ENCODE data around the gene ANGPTL2.

The ANGPTL2 gene

DNA sequence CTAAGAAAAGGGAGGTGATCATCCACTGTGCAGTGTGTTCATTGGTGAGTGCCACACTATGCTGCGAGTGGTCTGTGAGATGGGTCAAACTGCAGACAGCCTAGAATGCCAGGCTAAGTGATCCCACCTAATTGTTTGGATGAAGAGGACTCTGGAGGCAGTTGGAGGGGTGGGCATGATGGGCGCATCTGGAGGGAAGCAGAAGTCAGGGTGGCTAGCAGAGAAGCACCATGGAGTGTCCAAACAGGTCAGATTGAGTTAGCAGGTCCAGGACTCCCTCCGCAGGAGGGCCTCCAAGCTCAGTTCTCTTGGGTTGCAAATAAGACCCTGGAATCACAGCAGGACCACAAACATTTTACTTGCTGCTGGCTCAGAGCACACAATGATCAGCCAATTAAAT, 19.9 kb upstream of the ANGPTL2 start:
- TF ChIP-seq, protein P1, sequence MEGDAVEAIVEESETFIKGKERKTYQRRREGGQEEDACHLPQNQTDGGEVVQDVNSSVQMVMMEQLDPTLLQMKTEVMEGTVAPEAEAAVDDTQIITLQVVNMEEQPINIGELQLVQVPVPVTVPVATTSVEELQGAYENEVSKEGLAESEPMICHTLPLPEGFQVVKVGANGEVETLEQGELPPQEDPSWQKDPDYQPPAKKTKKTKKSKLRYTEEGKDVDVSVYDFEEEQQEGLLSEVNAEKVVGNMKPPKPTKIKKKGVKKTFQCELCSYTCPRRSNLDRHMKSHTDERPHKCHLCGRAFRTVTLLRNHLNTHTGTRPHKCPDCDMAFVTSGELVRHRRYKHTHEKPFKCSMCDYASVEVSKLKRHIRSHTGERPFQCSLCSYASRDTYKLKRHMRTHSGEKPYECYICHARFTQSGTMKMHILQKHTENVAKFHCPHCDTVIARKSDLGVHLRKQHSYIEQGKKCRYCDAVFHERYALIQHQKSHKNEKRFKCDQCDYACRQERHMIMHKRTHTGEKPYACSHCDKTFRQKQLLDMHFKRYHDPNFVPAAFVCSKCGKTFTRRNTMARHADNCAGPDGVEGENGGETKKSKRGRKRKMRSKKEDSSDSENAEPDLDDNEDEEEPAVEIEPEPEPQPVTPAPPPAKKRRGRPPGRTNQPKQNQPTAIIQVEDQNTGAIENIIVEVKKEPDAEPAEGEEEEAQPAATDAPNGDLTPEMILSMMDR (IDR thresholded peaks at IDR 0.05): no peak

DNA sequence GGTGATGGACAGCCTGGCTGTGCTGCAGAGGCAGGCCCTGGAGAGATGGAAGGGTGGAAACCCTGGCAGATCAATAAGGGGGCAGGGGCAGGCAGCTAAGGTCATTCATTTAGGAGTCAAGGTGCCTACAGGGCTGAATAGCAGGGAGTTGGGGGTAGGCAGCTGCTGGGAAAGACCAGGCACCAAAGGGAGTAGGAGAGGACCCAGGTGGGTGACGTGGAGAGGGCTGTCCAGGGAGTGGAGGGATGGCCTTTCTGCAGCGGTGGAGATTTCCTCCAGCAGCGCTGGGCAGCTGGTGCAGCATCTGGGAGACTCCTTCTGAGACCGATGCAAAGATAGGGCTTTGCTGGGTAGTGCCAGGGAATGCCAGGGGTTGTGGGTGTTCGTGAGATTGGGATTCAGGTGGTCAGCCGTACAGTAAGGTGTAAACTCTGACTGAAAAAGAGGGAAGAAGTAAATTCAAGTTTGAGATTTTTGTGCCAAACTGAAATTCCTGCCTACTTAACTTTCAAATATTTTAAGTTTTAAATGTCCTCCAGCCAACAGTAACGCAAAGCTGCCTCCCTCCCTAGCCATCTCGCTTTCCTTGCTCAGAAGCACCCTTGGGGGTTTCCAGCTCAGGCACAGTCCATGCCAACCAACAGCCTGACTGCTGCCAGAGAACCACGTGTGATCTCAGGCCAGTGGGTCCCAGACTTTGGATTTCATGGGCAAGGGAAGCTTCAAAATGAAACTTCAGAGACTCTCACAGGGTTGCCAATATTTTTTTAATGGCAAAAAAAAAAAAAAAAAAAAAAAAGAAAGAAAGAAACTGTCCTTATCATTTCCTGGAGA, 18.6 kb upstream of the ANGPTL2 start:
- TF ChIP-seq, protein P1 (IDR thresholded peaks at IDR 0.05): no peak

DNA sequence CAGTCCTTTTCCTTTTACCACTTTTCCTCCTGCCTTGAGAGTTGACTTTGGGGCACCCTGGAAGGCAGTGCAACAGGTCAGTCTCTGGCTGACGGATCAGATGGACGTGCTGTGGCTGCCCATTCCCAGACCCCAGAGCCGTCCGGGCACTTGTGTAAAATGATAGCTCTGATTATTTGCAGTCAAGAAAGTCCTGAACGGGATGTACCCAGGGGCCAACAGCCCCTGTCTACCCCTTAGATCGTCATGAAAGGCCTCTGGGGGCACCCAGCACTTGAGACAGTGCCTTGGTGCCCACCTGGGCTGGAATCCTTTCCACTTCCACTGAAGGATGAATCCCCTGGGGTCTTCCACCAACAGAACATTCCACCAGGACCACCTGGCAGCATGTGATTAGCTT, 17.7 kb upstream of the ANGPTL2 start:
- TF ChIP-seq, protein P1 (IDR thresholded peaks at IDR 0.05): no peak

DNA sequence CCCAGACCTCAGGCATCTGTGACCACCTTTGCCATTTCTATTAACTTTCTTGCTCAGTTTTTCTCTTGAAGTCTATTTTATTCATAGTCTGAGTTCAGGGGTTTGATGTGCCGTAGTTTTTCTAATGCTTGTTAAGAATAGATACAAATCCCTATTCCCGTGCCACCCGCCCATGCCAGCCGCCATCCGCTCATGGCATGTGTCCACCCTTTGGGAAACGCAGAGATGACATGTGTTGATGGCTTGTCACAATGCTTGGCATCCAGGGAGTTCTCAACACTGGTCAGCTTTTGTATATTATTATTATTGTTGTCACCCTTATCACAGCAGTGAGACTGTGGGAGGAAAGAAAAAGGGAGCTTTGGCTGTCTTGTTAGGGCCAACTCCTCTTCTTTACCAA, 17.3 kb upstream of the ANGPTL2 start:
- TF ChIP-seq, protein P1 (IDR thresholded peaks at IDR 0.05): no peak

DNA sequence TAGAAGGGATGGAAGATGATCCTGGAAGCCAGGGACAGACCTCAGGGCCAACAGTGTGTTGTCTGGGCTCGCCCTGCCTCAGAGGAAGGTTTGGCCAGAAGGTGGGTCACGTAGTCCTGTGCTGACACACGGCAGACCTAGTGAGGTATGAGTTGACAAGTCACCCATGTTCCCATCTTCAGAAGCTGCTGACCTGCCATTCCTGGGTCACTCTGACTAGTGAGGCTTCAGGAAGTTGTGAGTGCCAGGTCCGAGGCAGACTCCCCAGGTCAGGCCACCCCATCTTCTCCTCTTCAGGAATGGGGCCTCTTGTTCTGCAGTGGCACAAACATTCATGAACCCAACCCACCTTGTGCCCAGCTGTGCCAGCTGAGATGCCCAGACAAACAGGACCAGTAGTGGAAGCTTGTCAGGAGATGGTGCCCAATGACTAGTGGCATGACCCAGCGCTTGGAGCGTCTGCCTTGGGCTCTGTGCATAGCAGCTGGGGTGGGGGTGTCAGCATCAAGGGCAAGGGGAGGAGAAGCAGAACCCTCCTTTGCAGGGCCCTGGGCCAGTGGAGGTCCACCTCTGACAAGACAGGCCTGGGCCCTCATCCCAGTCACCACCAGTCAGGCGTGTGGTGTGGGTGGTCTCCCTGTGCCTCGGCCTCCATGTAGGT, 16.8 kb upstream of the ANGPTL2 start:
- TF ChIP-seq, protein P1 (IDR thresholded peaks at IDR 0.05): no peak

DNA sequence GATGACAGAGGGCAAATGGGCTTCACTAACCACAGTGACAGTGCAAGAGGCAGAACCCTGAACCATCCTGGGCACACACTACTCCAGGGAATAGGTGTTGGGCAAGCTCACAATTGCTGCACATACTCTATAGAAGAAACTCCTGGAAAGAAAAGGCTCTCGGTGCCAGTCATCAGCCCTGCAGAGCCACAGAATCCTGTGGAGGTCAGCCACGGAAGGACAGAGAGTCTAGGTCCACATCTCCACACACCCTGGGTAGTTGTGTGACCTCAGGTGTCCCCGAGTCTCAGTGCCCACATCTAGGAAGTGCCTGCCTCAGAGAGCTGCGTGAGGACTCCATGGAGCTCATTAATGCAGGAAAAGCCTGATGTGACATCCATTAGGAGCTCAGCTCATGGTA, 16.0 kb upstream of the ANGPTL2 start:
- TF ChIP-seq, protein P1 (IDR thresholded peaks at IDR 0.05): no peak

DNA sequence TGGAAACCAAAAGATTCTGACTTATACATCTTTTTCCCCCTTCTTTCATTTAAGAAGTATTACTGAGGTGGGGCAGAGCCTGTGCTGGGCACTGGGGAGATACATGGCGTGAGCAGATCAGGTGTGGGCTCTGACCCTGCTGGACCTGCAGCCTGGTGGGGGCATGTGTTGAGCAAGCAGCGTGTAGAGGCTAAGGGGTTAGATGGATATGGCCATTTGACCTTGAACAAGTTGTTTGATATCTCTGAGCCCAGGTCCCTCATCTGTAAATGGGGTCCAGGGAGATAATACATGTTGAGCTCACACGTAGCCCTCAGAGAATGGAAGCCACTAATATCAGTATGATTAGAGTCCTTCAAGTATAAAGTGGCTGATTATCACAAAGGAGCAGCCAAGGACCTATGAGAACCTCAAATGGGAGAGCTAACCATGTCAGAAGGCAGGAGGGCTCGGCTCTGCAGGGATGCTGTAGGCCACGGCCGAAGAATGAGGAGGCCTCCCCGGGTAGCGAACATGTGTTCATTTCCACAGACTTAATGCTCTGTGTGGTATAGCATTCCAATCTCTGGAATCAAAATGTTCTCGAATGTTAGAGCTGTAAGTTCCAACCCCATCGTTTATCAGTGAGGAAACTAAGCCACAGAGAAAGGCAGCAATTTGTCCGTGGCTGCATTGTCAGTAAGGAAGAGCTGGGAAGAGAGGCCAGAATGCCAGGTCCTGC, 15.4 kb upstream of the ANGPTL2 start:
- TF ChIP-seq, protein P1 (IDR thresholded peaks at IDR 0.05): no peak
